GM19099 (cell line): Measurements from ENCODE around the gene FANK1.
"Not testable (repeated sequence)": the region's sequence is repeated elsewhere in the genome, so short reads cannot be mapped to it uniquely, and the experiment has no call there.

ENCODE experiments used
- POLR2A ChIP-seq: IDR thresholded peaks from 3 replicates; pipeline ENCODE4 v1.6.1; 2011; ENCODE audit warnings: low read depth; ENCODE audit not compliant: insufficient read length; ENCODE audit errors: extremely low read depth

FANK1 gene, protein sequence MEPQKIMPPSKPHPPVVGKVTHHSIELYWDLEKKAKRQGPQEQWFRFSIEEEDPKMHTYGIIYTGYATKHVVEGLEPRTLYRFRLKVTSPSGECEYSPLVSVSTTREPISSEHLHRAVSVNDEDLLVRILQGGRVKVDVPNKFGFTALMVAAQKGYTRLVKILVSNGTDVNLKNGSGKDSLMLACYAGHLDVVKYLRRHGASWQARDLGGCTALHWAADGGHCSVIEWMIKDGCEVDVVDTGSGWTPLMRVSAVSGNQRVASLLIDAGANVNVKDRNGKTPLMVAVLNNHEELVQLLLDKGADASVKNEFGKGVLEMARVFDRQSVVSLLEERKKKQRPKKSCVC

GRCh38 chr10:125896088-125896934, at the start of gene FANK1:
TSS of gene FANK1 (plus strand) at chr10:125896564. CDS start at chr10:125896643, 79 bp downstream.
- TF ChIP-seq POLR2A, result not testable (repeated sequence)

DNA sequence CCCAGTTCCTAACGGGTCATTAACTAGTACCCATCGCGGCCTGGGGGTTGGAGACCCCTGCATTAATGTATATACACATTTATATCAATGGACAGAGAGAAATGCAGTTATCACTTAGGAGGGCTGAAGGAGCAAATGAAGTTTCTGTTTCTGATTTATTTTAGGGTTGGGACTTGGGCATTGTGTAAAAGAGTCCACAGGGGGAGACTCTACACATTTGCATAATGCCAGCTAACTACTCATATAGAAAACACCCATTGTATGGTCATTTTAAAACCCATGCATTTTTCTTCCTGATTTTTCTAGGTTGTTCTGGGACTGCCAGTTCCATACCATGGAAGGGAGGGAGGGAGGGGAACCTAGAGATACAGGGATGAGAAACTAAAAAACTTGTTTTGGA, 49.5 kb upstream of the FANK1 start:
- no peak for TF ChIP-seq POLR2A

GRCh38 chr10:125848371-125848770, 48.0 kb upstream of the FANK1 start:
- no peak for TF ChIP-seq POLR2A

DNA sequence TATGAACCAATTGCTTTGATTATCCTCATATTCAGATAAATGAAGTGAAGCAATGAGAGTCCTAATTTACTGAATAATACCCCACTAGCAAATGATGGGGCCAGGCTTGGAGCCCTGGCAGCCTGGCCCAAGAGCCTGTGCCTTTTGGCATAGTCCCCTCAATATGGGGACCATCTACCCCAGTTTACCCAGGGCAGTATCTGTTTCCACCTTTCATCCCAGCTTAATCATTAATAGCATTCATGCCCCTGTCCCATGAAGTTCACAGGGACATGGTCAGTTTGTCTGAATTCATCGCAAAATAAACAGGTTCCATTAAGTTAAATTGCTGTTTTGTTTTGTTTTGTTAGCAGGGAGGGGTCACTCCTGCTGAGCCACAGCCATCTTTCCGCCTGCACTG, 47.5 kb upstream of the FANK1 start:
- TF ChIP-seq POLR2A, result no peak

DNA sequence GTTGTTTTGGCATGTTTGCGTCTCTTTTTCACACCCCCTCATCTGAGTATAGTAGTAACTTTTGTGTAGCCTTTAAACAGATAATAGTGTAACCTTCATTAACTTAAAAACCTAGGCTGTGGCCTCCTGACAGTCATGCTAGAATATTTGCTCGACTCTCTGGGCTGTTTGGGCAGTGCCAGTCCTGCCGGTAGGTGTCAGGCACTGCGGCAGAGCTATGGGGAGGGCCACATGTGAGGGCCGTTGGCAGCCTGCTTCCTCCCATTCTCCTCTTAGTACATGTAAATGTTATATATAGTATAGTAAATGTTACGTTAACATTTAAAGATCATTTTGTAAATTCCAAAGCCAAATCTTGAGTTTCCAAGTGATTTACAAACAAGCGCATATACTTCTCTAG, 46.9 kb upstream of the FANK1 start:
- TF ChIP-seq POLR2A, result no peak

DNA sequence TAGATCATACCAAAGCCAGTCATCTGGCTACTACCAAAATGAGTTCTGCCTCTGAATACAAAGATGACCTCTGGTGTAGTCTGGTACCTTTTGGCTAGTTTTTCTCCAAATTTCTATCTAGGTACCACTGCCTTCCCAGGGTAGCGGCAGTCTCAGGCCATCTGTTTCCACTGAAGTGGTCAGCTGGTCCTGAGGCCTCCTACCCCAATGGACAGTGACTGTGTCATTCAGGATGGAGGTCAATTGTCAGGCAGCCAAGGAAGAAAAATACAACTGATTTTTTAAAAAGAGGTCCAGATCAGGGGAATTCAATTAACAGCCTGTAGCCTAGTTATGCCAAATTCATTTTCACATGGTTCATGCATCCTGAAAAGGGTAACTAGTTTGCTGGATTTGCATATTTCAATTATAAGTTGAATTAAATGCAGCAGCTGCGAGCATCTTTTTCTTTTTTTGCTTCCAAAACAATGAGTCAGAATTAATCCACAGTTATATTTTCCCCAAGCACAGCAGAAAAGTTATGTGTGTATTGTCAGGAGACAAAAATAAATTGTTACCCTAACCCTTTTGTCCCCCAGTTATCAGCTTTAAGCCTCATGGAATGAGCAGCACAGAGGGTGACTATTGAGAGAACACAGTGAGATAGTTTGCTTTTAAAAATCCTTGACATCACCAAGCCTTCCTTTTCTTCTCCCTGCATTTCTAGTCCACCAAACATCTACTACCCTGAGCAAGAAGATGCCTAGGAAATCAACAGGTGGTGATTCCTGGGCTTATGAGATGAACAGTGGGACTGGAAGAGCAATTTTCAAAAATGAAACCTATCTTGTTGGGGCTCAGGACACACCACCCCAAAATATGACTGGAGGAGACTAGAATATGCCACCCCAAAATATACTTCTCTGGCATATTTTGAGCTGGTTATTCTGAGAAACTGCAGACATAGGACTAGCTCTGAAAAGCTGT, 45.3 kb upstream of the FANK1 start:
- TF ChIP-seq POLR2A, result no peak

GRCh38 chr10:125852487-125852886, 43.9 kb upstream of the FANK1 start:
- TF ChIP-seq POLR2A, result no peak

GRCh38 chr10:125857185-125857760, 39.1 kb upstream of the FANK1 start:
- TF ChIP-seq POLR2A, result no peak

GRCh38 chr10:125859128-125859817, 37.1 kb upstream of the FANK1 start:
- no peak for TF ChIP-seq POLR2A

DNA sequence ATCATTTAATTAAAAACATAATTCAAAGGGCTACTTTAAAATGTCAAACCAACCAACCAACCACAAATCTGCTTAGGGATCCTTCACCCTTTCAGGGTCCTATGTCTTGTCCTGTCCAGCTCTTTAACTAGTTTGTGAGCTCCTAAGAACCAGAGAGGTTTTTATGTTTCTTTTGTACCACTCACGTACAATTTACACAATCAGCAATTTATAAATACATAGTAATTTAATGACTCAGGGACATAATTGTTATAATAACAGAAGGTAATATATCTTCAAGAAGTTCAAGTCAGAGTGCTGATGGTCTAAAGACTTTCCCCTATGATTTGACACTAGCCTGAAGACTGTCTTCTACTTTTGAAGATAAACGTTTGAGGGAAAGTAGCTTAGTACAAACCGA, 31.2 kb upstream of the FANK1 start:
- no peak for TF ChIP-seq POLR2A

GRCh38 chr10:125866421-125867029, 29.8 kb upstream of the FANK1 start:
- TF ChIP-seq POLR2A, result no peak

- no peak for TF ChIP-seq POLR2A
These were observed 27.9 kb upstream of the FANK1 start for GRCh38 chr10:125868372-125868975.

DNA sequence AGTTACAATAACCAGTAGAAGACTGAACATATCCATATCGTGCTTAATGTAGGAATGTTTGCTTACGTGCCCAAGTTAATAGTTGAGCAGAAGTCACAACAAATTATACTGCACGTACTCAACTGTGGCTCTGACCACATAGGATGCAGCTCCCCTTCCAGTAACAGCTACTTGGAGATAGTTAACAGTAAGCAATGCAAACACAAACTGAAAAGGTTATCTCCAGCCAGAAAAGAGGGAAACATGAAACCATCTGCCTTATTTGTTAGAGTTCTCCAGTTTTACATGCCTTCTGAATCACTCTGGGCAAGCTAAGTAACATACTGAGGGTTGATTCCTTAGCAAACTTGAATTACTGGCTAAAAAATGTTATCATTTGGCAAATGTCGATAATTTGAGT, 25.0 kb upstream of the FANK1 start:
- no peak for TF ChIP-seq POLR2A
